Panc1 (cell line): ENCODE results near the gene FAM53A. TPM values are rescaled to one million over a fixed set of nuclear protein-coding genes. Genes with fewer than 3 reads are reported as not detected.

ENCODE experiments used
- ATAC-seq: fragments of 200-7000 bp; cut with Tn5 transposase; 2 replicates; pipeline ENCODE4 v1.9.1; 2020; ENCODE audit warnings: mild to moderate bottlenecking, moderate library complexity
- BruUV-seq: library from RNA; stranded (reverse); fragments of 400-500 nt; replicated peaks from 2 replicates; lab custom pipeline; 2021; lab: Mats Ljungman, UMichigan
- CTCF ChIA-PET: fragments of 300-600 bp; sonication (Branson Sonifier 250); formaldehyde crosslinking; loops from one replicate; lab custom pipeline; 2022; ENCODE audit warnings: antibody characterized with exemption; lab: Charles Lee
- POLR2A ChIA-PET: fragments of 300-600 bp; sonication (Branson Sonifier 250); formaldehyde crosslinking; loops from one replicate; lab custom pipeline; 2022; ENCODE audit warnings: antibody characterized with exemption; lab: Charles Lee
- DNase-seq: peaks from one replicate; pipeline ENCODE4 v3.0.0-alpha.2; 2010; ENCODE audit warnings: low read depth, low spot score
- H3K27ac ChIP-seq: 2 replicates; pipeline ENCODE4 v1.5.1; 2011; ENCODE audit warnings: mild to moderate bottlenecking, low read length, inconsistent platforms
- H3K27me3 ChIP-seq: fragments of 200-500 bp; sonication (Bioruptor generic); 2 replicates; pipeline ENCODE4 v1.6.0; 2014; ENCODE audit warnings: low read length, inconsistent platforms; ENCODE audit not compliant: control insufficient read depth, insufficient read depth
- H3K36me3 ChIP-seq: fragments of 200-500 bp; sonication (Bioruptor generic); 2 replicates; pipeline ENCODE4 v1.5.1; 2014; ENCODE audit warnings: inconsistent platforms, mild to moderate bottlenecking, low read length, moderate library complexity; ENCODE audit not compliant: control insufficient read depth, insufficient read depth
- H3K4me1 ChIP-seq: 2 replicates; pipeline ENCODE4 v1.5.1; 2011; ENCODE audit warnings: inconsistent platforms, mild to moderate bottlenecking, low read length, moderate library complexity; ENCODE audit not compliant: control insufficient read depth, insufficient read depth
- H3K4me3 ChIP-seq, 2 experiments: 2 replicates each; pipeline ENCODE4 v1.5.1; 2011 to 2012; ENCODE audit warnings: low read depth in 2 of 2, low read length in 2 of 2, mild to moderate bottlenecking in 2 of 2, inconsistent platforms in 1 of 2, moderate library complexity in 1 of 2
- H3K9me3 ChIP-seq: fragments of 200-500 bp; sonication (Bioruptor generic); 2 replicates; pipeline ENCODE4 v1.5.1; 2014; ENCODE audit warnings: low read depth, mild to moderate bottlenecking, inconsistent platforms, low read length, moderate library complexity; ENCODE audit not compliant: control insufficient read depth, insufficient read depth
- POLR2AphosphoS5 ChIP-seq: IDR thresholded peaks from 2 replicates; pipeline ENCODE4 v1.6.1; 2012; ENCODE audit warnings: mild to moderate bottlenecking, low read depth, low read length, moderate library complexity
- SIN3A ChIP-seq: IDR thresholded peaks from 2 replicates; pipeline ENCODE4 v1.6.1; 2012; ENCODE audit warnings: low read depth, mild to moderate bottlenecking, low read length, moderate library complexity, borderline replicate concordance; ENCODE audit not compliant: insufficient read depth
- TCF7L2 ChIP-seq: IDR thresholded peaks from 2 replicates; pipeline ENCODE4 v1.6.1; 2011; ENCODE audit warnings: mild to moderate bottlenecking, low read depth, low read length, inconsistent platforms
- in situ Hi-C: cut with HindIII; loops from 2 replicates; pipeline ENCODE4 v1.10.0; 2016; ENCODE audit warnings: low sequenced_read_pairs, low pct_unique_long_range_greater_than_20kb
- intact Hi-C: fragments of 100-400 bp; cut with micrococcal nuclease; formaldehyde crosslinking; loops from one replicate; pipeline ENCODE4 v1.10.0; 2022; ENCODE audit not compliant: unreplicated experiment
- total RNA-seq: library from RNA; stranded (reverse); gene quantifications from one replicate; pipeline ENCODE4 v1.2.1, GENCODE V29; 2021; ENCODE audit not compliant: unreplicated experiment
- TF ChIP-seq, protein P1 (sequence below), 2 experiments: IDR thresholded peaks; 2 replicates each; pipeline ENCODE4 v1.6.1; 2011 to 2012; ENCODE audit warnings: low read depth in 2 of 2, control low read depth in 1 of 2, low read length in 1 of 2, mild to moderate bottlenecking in 1 of 2, moderate library complexity in 1 of 2; ENCODE audit not compliant: insufficient read depth in 1 of 2
- TF ChIP-seq, protein P2 (sequence below): fragments of 450-650 bp; IDR thresholded peaks from 2 replicates; pipeline ENCODE4 v1.5.1; 2017; ENCODE audit warnings: mild to moderate bottlenecking

The FAM53A gene
- total RNA-seq, 1 experiment from 2014 or later: 7.0 TPM

- DNase-seq: no peak
Observed at GRCh38 chr4:1639299-1639868, 44.7 kb downstream of the FAM53A start.

DNA sequence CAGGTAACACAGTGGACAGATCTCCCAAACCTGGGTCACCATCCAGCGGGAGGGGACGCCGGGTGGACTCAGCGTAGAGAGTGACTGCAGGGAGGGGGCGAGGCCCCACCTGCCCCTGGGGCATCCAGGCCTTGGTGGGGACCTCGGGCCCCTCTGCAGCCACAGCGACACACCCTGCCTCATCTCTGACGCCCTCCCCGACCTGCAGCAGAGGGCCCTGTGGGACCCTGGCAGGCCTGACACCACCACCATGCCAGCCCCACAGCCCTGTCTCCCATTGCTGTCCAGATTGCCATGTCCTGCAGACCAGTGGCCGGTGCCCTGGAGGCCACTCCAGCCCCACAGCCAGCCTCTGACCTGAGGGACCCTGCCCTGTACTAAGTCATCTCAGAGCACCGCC, 45.2 kb downstream of the FAM53A start:
- Histone ChIP-seq H3K4me3 (no peak overlapping the region), H3K36me3 (no peaks in the 10 kb centered on the region), H3K9me3 (no peaks in the 10 kb centered on the region), H3K4me1 (no peaks in the 10 kb centered on the region), H3K27ac (no peak overlapping the region), H3K27me3 (no peaks in the 10 kb centered on the region)
- ChIA-PET CTCF (no interaction called here), POLR2A (no interaction called here)
- intact Hi-C loops: no loop called here
- ATAC-seq: no peak
- in situ Hi-C loops: no loop called here
- DNase-seq: no peak
- no TSS peak for BruUV-seq
- TF ChIP-seq, protein P1, sequence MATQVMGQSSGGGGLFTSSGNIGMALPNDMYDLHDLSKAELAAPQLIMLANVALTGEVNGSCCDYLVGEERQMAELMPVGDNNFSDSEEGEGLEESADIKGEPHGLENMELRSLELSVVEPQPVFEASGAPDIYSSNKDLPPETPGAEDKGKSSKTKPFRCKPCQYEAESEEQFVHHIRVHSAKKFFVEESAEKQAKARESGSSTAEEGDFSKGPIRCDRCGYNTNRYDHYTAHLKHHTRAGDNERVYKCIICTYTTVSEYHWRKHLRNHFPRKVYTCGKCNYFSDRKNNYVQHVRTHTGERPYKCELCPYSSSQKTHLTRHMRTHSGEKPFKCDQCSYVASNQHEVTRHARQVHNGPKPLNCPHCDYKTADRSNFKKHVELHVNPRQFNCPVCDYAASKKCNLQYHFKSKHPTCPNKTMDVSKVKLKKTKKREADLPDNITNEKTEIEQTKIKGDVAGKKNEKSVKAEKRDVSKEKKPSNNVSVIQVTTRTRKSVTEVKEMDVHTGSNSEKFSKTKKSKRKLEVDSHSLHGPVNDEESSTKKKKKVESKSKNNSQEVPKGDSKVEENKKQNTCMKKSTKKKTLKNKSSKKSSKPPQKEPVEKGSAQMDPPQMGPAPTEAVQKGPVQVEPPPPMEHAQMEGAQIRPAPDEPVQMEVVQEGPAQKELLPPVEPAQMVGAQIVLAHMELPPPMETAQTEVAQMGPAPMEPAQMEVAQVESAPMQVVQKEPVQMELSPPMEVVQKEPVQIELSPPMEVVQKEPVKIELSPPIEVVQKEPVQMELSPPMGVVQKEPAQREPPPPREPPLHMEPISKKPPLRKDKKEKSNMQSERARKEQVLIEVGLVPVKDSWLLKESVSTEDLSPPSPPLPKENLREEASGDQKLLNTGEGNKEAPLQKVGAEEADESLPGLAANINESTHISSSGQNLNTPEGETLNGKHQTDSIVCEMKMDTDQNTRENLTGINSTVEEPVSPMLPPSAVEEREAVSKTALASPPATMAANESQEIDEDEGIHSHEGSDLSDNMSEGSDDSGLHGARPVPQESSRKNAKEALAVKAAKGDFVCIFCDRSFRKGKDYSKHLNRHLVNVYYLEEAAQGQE (IDR thresholded peaks at IDR 0.05; ENCODE audit: insufficient read depth in 1 of 2, low read depth in 2 of 2, low read length in 1 of 2): no peak
- TF ChIP-seq SIN3A: no peak
- no peak for TF ChIP-seq TCF7L2

More at GRCh38 chr4:1639299-1639868, 44.7 kb downstream of the FAM53A start:
- Histone ChIP-seq H3K4me3 (no peak overlapping the region), H3K27ac (no peak overlapping the region), H3K9me3 (no peaks in the 10 kb centered on the region), H3K36me3 (no peaks in the 10 kb centered on the region), H3K27me3 (no peaks in the 10 kb centered on the region), H3K4me1 (no peaks in the 10 kb centered on the region)
- TF ChIP-seq POLR2AphosphoS5 (no peak), SIN3A (no peak), TCF7L2 (no peak)
- TF ChIP-seq, protein P2, sequence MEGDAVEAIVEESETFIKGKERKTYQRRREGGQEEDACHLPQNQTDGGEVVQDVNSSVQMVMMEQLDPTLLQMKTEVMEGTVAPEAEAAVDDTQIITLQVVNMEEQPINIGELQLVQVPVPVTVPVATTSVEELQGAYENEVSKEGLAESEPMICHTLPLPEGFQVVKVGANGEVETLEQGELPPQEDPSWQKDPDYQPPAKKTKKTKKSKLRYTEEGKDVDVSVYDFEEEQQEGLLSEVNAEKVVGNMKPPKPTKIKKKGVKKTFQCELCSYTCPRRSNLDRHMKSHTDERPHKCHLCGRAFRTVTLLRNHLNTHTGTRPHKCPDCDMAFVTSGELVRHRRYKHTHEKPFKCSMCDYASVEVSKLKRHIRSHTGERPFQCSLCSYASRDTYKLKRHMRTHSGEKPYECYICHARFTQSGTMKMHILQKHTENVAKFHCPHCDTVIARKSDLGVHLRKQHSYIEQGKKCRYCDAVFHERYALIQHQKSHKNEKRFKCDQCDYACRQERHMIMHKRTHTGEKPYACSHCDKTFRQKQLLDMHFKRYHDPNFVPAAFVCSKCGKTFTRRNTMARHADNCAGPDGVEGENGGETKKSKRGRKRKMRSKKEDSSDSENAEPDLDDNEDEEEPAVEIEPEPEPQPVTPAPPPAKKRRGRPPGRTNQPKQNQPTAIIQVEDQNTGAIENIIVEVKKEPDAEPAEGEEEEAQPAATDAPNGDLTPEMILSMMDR: no peak
- TF ChIP-seq, protein P1 (IDR thresholded peaks at IDR 0.05; ENCODE audit: insufficient read depth in 1 of 2, low read depth in 2 of 2, low read length in 1 of 2): no peak
- in situ Hi-C loops: no loop called here
- intact Hi-C loops: no loop called here
- no TSS peak for BruUV-seq
- ChIA-PET CTCF (no interaction called here), POLR2A (no interaction called here)
- no peak for ATAC-seq
